SK-N-MC (cell line): ENCODE results near the gene MUC5B.
A peak's percentile ranks its signal among the peaks of the same experiment; 100 is the strongest.

Source experiments
- DNase-seq: peaks from one replicate; pipeline ENCODE4 v3.0.0-alpha.2; 2011; ENCODE audit warnings: low read depth, low spot score
- H3K27ac ChIP-seq: fragments of 200-600 bp; sonication (generic); 2 replicates; pipeline ENCODE4 v1.5.1; 2016; ENCODE audit warnings: mixed run types
- H3K36me3 ChIP-seq: fragments of 200-600 bp; sonication (generic); 2 replicates; pipeline ENCODE4 v1.6.1; 2017; ENCODE audit warnings: antibody characterized with exemption, low read length, mixed read lengths; ENCODE audit not compliant: insufficient read depth
- H3K4me3 ChIP-seq: fragments of 200-600 bp; sonication (generic); 2 replicates; pipeline ENCODE4 v1.5.1; 2016
- H3K9ac ChIP-seq: fragments of 200-600 bp; sonication (generic); 2 replicates; pipeline ENCODE4 v1.8.0; 2017; ENCODE audit warnings: mixed run types, mixed read lengths; ENCODE audit not compliant: insufficient read length
- H3K9me3 ChIP-seq: fragments of 200-600 bp; sonication (generic); 2 replicates; pipeline ENCODE4 v1.6.1; 2017; ENCODE audit warnings: low read depth, mild to moderate bottlenecking, antibody characterized with exemption, low read length, moderate library complexity, mixed read lengths
- EZH2 ChIP-seq: fragments of 200-600 bp; sonication (generic); IDR thresholded peaks from one replicate; pipeline ENCODE4 v1.6.1; 2017; ENCODE audit warnings: antibody characterized with exemption
- FOXP2 ChIP-seq: optimal IDR thresholded peaks from 2 replicates; pipeline ENCODE3; 2011; ENCODE audit warnings: mild to moderate bottlenecking, moderate library complexity; ENCODE audit not compliant: insufficient read depth; ENCODE audit errors: extremely low read length, control extremely low read depth
- POLR2AphosphoS5 ChIP-seq: IDR thresholded peaks from 2 replicates; pipeline ENCODE4 v1.6.1; 2012; ENCODE audit warnings: mild to moderate bottlenecking, low read depth, low read length, borderline replicate concordance

MUC5B gene

DNA sequence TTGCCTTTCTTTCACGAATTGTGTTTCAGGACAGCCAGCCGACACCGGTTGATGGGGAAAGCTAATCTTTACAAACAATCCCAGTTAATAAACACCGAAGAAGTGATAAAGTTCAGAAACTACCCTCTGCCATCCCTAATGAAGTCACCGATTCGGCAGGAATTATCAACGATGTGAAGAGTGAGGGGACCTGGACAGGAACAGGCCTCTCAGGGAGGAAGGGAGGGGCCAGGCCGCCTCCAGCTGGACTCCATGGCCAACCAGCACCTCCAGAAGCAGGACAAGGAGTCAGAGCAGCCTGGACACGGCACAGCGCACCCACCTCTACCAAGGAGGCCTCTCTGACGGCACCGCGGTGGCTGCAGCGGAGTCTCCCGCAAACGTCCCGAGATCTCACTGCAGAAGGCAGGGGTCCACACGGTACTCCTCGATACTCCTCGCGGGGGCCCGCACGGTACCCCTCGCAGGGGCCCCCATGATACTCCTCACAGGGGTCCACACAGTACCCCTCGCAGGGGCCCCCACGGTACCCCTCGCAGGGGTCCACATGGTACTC lies 82.7 kb downstream of the MUC5B start:
- no peak overlapping the region for H3K9ac ChIP-seq
- no peak for TF ChIP-seq FOXP2
- TF ChIP-seq EZH2 = no peak
- no peak for TF ChIP-seq POLR2AphosphoS5
- H3K36me3 ChIP-seq = no peaks in the 10 kb centered on the region
- no peak for DNase-seq
- no peaks in the 10 kb centered on the region for H3K9me3 ChIP-seq
- no peak overlapping the region for H3K4me3 ChIP-seq
- no peak overlapping the region for H3K27ac ChIP-seq

DNA sequence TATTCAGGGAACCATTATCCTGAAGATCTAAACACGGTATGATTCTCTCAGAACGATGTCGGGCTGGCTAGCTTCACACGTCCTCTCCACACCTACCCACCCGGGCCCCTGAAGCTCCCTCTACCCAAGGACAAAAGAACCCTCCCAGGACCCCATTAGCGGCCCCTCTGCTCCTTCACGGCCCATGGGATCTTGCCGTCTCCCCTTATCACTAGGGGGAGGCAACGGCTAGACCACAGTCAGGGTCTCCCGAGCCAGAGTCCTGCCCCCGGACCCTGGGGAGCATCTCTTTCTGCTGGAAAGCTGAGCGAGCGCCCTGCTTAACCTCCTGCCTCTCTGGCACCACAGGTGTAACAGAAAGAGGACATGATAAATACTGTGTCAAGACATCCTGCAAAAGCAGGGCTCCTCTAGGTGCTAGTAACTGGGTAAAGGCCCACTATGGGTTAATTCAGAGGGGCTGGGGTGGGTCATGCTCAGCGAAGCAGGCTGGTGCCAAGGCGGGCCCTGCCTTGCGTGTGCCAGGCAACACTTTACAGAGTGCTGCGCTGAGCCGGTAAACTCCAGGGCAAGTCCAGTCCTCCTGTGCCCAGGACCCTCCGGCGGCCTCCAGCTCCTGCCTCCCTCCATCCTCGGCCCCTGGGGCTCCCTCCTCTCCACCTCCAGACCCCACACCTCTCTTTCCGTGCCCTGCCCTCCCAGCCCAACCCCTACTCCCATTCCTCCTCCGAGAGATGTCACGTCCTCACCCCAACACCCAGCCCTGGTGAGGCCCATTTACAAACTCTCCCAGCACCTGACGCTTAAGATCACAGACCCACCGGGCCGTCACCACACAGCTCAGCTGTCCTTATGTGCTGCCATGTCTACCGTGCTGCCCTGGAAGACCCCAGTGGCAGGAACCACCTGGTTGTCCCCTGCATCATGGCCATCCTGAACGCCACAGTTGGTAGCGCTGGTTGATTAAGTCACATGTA lies 83.6 kb downstream of the MUC5B start:
- no peaks in the 10 kb centered on the region for H3K9me3 ChIP-seq
- H3K27ac ChIP-seq = no peak overlapping the region
- DNase-seq = no peak
- H3K36me3 ChIP-seq = no peaks in the 10 kb centered on the region
- no peak overlapping the region for H3K4me3 ChIP-seq
- H3K9ac ChIP-seq = no peak overlapping the region
- TF ChIP-seq FOXP2 (no peak), EZH2 (no peak), POLR2AphosphoS5 (no peak)

DNA sequence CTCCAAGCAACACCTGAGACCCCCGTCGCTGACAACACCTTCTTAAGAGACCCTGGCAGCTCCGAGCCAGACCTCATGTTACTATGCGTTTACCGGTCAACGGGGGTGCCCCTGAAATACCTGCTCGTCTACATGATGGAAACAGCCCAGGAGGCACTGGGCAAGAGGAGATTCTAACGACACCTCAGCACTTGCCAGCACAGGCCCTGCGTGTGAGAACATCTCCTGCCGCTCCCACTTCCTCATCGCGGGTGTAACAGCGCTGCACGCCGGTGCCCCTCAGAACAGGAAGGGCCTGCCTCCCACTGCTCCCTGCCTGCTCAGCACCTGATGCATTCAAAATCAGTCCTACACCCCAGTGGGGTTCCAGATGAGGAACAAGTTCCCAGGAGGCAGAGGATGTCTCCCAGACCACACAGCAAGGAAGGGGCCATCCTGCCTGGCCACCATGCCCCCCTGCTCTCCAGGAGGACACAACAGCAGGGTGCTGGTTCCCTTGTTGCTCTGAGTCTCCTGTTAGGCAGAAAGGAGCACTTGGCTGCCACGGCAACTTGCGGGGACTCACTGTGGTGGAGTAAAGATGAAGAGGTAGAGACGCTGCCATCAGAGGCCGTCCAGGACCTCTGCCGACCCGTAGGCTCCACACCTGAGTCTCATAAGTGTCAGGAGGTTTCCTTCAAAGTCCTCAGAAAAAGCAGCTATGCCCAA lies 84.5 kb downstream of the MUC5B start:
- H3K27ac ChIP-seq = no peak overlapping the region
- H3K4me3 ChIP-seq = no peak overlapping the region
- DNase-seq = no peak

DNA sequence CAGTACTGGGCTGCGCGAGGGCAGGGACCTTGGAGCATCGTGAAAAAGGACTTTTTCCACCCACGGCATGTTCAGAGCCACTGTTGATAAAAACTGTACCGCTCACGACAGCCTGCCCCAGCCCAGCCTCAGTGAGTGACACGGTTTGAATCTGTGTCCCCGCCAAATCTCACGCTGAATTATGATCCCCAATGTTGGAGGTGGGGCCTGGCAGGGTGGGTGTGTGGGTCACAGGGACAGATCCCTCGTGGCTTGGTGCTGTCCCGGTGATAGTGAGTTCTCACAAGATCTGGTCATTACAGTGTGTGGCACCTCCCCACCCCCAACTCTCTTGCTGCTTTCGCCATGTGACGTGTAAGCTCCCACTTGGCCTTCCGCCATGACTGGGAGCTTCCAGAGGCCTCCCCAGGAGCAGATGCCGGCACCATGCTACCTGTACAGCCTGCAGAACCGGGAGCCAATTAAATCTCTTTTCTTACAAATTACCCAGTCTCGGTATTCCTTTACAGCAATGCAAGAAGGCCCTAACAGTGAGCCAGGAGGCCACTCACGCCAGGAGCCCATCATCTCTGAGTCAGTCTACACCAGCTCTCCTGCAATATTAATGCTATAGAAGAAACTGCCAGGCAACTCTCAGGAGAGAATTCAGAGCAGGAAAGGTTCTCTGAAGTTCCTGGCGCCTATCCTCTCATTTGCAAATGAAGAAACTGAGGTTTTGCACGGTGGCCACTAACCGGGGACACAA lies 85.3 kb downstream of the MUC5B start:
- H3K9me3 ChIP-seq = no peaks in the 10 kb centered on the region
- DNase-seq = no peak
- TF ChIP-seq POLR2AphosphoS5 (no peak), EZH2 (no peak), FOXP2 (no peak)
- no peak overlapping the region for H3K27ac ChIP-seq
- H3K9ac ChIP-seq = peak overlapping the region; percentile 81
- peak overlapping the region; percentile 93 for H3K4me3 ChIP-seq
- no peaks in the 10 kb centered on the region for H3K36me3 ChIP-seq

More for the DNA sequence above, 84.5 kb downstream of the MUC5B start:
- no peak for TF ChIP-seq FOXP2
- TF ChIP-seq POLR2AphosphoS5 = no peak
- TF ChIP-seq EZH2 = no peak
- Histone ChIP-seq H3K9me3 (no peaks in the 10 kb centered on the region), H3K36me3 (no peaks in the 10 kb centered on the region), H3K9ac (no peak overlapping the region)

DNA sequence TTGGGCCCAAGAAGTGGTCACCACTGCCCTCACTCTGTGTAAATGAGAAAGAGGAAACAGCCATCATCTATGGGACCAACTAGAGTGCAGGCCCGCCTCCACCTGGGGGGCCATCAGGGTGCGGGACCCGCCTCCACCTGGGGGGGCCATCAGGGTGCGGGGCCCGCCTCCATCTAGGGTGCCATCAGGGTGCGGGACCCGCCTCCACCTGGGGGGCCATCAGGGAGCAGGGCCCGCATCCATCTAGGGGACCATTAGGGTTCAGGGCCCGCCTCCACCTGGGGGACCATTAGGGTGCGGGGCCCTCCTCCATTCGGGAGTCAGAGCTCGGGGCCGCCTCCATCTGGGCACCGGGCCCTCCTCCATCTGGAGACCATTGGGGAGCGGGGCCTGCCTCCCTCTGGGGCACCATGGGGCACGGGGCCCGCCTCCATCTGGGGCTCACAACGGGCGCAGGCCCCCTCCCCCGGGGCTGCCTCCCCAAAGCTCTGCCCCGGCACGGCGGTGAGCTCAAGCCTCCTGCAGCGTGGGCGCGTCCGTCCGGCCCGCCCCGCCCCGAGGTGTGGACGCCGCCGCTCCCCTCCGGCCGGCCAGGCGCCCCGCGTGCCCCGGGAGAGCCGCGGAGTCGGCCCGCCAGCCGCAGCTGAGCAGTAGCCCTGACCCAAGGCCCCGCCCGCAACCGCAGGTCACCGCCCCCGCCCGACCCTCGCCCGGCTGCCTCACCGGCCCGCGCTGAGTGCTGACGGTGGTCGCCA lies 86.1 kb downstream of the MUC5B start:
- TF ChIP-seq FOXP2 = no peak
- no peak for TF ChIP-seq EZH2
- TF ChIP-seq POLR2AphosphoS5 = no peak
- peak overlapping the region; percentile 93 for H3K4me3 ChIP-seq
- H3K36me3 ChIP-seq = no peaks in the 10 kb centered on the region
- H3K27ac ChIP-seq = no peak overlapping the region
- H3K9ac ChIP-seq = peak overlapping the region; percentile 81
- no peak for DNase-seq
- no peaks in the 10 kb centered on the region for H3K9me3 ChIP-seq

DNA sequence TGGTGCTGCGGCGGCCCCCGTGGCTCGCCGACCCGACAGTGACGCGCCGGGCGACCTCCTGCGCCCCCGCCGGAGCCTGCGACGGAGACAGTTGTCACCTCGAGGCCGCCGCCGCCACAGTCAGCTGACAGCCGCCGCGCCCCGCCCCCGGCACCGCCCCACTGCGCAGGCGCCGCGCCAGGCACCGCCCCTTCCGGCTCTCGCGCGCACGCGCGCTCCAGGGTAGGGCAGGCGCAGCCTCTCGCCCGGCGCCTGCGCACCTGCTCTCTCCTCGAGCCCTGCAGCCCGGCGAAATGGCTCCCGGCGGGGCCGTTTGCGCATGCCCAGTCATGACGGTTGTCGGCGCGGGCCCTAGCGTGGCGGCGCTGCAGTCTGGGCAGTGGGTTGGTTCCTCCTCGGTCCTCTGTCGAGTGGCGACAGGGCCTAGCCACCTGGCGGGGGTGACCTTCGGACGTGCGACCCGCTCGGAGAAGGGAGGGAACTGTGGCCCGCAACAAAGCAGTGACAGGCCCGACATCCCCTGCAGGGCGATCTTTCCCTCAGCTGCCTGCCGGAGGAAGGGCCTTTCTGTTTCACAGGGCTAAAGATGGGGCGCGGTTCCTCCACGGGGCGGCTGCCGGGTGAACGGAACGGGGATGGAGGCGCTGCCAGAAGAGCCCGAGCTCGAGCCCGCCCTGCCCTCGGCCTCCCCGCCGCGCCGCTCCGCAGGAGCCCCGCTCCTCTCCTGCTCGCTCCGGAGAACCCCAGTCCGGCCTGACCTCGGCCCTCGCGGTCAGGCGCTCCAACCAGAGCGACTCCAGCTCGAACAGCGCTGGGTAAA lies 86.8 kb downstream of the MUC5B start, which contains the start of gene TOLLIP:
TSS of gene TOLLIP (minus strand) at position 135 of the 820 bp plus-strand sequence. CDS start at position 1, 134 bp downstream.
- Histone ChIP-seq H3K9me3 (no peaks in the 10 kb centered on the region), H3K9ac (peak within 1 kb of the TSS; percentile 94), H3K4me3 (peak within 1 kb of the TSS; percentile 93), H3K36me3 (no peaks in the 10 kb centered on the region), H3K27ac (peak within 1 kb of the TSS; percentile 73)
- peak; percentile 42 for DNase-seq
- peak; percentile 92 for TF ChIP-seq POLR2AphosphoS5
- no peak for TF ChIP-seq EZH2
- no peak for TF ChIP-seq FOXP2

DNA sequence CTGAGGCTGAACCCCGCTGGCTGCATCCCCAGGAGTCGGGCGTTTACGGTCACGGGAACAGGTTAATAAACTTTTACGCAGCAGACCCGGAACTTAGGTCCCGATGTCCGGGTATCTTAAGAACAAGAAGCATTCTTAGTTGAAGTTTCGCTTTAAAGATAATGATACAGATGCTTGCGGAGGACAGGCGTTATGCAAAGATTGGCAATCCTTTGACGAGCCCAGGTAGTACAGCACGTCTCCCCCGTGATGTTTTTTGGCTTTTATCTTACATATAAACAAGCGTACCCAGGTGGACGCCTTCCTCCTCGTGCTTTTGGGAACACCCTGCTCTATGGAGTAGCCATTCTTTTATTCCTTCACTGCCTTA lies 87.4 kb downstream of the MUC5B start:
- Histone ChIP-seq H3K4me3 (peak overlapping the region; percentile 93), H3K27ac (peak overlapping the region; percentile 73), H3K9ac (peak overlapping the region; percentile 94), H3K9me3 (no peaks in the 10 kb centered on the region), H3K36me3 (no peaks in the 10 kb centered on the region)
- TF ChIP-seq EZH2 (no peak), POLR2AphosphoS5 (no peak), FOXP2 (no peak)
- no peak for DNase-seq
